LoVo (cell line): ENCODE data around the gene TUBE1.
"Not testable (repeated sequence)": the region's sequence is repeated elsewhere in the genome, so short reads cannot be mapped to it uniquely, and the experiment has no call there.

Source experiments
- DNase-seq: peaks from one replicate; pipeline ENCODE4 v3.0.0-alpha.2; 2016; ENCODE audit warnings: low spot score

TUBE1 gene

DNA sequence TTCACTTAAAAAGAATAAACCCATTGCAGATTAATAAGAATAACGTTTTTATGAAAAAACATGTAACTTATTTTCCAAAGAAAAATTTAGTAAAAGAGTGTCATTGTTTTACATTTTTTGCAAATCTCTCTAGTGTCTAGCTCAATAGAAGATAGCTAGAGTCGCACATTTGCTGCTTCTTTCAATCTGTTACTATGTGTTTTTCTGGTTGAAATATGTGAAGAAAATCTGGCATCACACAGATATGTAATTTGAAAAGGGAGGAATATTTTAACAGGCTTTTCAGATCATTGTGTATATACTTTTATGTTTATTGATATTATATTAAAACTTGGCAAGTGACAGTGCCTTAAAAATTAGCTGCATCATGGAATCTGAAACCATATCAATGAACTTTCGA is 24.3 kb downstream of the TUBE1 start:
- DNase-seq = no peak

DNA sequence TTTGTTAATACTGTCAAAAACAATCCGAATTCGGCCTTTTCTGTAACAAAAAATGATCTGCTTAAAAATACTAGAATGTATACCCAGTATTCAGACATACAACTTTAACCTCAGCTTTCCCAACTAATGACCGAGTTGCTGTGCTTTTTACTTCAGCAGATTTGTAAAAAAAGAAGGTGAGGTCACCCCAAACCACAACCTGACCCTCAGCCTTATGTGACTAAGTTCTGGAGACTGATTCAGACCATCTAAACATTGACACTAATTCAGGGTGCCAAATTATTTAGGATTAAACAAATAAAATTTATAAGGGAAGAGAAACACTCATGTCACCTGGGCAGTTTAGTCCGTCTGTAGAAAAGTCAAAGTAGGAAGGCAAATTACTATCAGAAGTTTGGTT is 25.7 kb downstream of the TUBE1 start:
- no peak for DNase-seq

DNA sequence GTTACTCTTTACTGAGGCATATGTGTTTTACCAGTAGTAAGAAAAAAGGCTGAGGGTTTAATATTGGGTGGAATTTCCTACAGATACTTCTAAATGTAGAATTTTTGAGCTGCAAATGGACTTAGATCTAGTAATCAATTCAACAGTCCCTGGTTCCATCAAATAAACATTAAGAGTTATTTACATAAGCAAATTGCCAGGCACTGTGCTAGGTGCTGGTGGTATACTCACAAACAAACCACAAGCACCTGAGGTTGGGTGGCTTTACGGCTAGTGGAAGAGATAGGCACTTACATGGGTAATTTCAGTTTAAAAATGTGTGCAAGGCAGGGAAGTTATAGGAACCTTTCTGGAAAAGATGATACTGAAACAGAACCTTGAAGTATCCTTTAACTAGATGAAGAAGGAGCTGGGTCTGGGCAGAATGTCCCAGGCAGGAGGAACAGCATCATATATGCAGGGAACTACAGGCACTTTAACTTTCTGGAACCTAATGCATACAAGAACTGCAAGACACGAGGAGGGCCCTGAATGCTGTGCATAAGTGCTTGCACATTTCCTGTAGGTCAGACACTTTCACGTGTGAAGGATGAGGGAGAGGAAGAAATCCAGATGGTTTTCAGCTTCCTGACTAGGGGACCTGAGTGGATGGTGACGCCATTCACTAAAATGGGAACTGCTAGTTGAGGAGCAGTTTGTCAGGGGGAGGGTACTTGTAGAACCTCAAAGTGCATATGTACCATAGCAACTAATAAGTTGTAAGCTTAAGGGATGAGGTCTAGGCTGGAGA is 28.8 kb downstream of the TUBE1 start:
- no peak for DNase-seq

DNA sequence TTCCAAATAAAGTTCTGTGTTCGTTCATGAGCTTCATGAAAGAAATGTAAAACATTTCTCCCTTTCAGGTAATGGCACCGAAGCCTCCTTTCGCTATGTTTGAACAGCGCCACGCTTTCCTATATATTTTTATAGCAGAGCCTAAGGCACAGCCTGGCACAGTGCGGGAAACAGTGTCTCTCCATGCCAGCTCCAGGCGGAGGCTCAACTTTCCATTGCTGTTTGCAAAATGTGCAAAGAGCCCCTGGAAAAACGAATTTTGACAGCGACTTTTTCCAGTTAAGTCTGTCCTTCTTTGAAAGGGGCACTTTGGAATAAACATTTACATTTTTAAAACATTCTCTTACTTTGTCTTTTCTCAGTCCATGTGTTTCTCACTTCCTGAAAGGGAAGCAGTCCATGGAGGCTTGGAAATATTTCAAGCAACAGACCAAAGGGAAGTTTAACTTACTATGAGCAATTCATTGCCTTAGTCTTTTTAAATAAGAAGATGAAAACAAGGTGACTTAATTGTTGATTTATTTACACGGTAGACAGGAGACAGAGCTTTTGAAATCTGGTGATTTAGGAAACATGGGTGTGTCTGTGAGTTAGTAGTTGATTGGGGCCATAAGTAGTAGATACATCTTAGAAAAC is 32.6 kb downstream of the TUBE1 start:
- no peak for DNase-seq

DNA sequence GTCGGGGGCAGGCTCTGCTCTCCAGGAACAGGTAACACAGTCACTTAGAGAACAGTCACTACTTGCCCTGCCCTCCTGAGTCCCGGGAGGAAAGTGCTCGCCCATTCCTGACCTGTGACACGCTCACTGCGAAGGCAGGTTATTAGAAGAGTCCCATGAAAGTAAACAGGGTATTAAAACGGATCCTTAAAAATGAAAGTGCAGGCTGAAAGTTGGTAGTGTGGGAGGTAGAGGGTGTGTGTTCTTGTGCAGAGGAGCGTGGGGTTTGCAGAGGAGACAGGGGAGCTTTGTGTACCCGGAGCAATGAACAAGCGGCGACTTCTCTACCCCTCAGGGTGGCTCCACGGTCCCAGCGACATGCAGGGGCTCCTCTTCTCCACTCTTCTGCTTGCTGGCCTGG is 33.3 kb downstream of the TUBE1 start, which contains the start of gene CCN6:
Gene CCN6 (plus strand): TSS at position 104 of the 400 bp plus-strand sequence. CDS start 254 bp downstream, at position 358.
- no peak for DNase-seq

DNA sequence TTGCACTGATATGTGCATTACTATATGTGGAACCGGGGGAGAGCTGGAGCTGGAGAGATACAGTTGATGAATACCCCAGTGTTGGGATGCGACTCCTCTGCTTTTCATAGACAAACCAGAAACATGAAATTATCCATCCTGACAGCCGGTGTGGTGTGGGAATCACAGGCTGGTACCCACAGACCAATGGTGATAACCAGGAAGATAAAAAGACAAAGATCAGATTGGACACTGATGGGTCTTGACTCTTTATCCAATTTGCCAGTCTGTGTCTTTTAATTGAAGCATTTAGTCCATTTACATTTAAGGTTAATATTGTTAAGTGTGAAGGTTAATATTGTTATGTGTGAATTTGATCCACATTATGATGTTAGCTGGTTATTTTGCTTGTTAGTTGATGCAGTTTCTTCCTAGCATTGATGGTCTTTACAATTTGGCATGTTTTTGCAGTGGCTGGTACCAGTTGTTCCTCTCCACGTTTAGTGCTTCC is 36.0 kb downstream of the TUBE1 start:
- DNase-seq = not testable (repeated sequence)

DNA sequence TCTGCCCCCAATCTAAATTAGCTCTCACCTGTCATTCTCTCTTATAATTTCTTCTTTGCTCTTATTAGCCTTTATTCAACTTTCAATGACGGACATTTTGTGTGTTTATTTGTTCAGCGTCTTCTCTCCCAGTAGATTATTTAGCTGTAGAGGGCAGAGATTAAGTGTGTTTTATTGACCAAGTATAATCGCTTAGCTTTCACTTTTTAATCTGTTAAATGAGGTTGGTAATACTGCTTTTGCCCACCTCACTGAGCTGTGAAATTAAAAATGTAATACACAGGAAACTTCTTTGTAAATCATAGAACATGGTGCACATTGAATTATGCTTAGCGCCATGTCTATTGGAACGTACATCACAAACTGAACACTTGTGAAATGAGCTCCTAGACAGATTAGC is 36.9 kb downstream of the TUBE1 start:
- DNase-seq = no peak

DNA sequence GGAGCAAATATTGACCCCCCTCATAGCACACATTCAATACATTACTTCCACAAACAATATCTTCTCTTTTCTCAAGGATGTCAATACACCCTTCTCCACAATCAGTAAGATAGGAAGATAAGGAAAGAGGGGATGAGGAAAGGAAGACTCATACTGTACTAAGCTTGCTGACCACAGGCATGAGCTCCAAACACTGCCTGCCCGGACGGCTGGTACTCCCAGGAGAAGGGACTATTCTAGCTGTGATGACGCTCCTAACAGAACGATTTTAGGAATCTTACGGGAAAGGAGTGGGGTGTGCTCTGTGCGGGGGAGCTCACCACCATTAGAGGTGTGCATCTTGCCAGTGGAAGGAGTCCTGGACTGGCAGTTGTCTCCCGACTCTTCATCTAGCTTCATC is 37.3 kb downstream of the TUBE1 start:
- DNase-seq = no peak

DNA sequence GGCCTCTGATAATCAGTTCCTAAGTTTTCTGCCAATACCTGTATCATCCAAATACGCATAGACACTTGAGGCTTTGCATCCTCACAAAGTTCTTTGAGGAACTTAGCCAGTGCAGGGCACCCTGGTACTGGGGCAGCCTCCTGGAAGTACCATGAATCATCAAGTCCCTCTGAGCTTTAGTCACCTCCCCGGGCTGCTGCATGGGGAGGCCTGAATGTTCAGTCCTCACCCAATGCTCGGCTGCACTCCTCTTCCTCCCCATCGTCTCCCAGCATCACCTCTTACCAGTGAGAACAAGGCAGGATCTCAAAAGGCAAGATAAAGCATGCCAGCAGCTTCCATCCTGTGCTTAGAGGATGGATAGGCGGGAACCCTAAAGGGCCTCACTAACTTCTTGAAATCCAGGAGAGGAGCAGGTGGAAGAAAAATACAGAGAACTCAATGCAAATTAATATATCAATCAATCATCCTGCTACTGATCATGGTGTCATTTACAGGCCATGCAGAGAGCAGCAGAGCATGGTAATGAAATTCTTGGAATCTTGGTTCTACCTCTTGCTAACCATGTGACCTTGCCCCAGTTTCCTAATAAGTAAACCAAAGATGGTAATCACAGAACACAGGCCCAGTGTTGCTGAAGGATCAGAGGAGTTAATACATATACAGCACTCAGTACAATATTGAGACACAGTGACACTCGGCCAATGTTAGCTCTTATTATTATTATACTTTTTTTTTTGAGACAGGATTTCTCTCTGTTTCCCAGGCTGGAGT is 38.1 kb downstream of the TUBE1 start:
- DNase-seq = no peak

DNA sequence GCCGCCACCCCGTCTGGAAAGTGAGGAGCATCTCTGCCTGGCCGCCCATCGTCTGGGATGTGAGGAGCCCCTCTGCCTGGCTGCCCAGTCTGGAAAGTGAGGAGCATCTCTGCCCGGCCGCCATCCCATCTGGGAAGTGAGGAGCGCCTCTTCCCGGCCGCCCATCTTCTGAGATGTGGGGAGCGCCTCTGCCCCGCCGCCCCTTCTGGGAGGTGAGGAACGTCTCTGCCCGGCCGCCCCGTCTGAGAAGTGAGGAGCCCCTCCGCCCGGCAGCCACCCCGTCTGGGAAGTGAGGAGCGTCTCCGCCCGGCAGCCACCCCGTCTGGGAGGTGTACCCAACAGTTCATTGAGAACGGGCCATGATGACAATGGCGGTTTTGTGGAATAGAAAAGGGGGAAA is 39.8 kb downstream of the TUBE1 start:
- not testable (repeated sequence) for DNase-seq

DNA sequence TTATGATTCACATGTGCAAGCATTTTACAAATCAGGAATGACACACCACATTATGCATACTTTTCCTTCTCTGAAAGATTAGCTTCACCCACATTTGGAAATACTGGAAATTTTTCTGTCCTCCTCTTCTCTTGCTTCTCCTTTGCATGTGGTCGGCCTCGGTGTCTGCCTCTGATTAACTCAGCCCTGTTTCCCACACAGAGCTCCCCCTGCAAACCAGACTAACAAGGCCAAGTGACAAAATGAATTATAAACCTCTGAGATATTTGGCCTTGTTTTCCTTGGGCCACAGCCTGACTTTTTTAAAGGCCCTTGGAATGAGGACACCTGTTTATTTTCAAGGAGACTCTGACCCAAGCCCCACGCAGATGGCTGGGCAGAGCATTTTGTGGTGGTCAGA is 42.4 kb downstream of the TUBE1 start:
- DNase-seq = no peak

DNA sequence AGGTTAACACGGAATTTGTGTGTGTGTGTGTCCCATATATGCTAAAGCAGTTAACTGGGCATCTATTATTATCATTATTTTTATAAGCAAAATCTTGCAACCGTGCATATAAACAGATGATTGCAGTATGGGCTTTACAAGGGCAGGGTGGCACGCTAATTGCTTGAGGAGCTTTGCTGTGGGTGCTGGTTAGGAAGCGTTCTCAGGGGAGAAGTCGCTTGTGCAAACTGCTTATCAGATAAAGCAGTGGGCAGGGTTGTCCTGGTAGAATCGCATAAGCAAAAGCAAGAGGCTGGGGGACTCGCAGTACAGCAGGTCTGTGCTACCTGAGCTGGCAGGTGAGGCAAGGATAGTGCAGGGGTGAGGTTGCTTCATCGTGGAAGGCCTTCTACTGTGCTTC is 43.1 kb downstream of the TUBE1 start:
- DNase-seq = no peak

DNA sequence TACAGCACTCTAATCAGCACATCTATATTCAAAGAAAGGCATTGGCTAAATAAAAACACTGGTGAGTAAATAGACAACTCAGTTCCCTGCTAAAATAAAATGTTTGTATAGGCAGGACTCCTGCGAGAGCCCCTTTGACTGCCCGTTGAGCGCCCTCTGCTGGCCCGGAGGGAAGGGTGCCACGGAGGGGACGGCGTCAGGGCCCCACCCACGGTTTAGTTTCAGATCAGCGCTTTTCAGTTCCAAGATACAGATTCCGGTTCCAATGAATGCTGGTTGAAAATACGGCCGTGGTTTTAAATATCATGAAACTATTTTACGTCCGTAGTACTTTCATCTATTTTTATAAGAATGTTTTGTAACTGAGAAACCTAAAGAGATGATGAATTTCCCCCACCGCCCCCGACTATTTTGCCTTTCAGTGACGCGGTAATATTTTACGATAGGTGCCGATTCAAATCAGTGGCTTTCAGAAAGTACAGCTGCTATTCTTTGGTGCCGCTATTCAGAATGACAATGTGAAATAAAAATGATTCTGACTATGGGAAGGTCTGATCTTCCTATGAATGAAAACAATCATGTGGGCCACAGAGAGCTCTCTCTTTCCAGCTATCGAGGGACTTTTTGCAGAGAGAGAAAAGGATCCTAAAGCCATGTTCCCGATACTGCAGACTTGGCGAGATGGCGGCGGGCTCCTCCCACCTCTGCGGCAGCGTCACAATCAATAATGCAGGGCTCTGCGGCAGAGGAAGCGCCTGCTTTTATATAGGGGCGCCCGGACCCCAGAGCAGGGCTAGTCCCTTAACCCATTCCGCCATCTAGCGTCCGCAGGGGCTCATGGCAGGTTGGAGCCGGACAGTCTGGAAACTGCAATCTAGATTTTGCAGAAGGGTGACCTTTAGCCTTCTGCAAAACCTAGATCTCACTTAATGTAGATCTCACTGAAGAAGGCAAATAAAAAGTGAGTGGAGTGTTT is 44.0 kb downstream of the TUBE1 start:
- DNase-seq = peak; percentile 90

DNA sequence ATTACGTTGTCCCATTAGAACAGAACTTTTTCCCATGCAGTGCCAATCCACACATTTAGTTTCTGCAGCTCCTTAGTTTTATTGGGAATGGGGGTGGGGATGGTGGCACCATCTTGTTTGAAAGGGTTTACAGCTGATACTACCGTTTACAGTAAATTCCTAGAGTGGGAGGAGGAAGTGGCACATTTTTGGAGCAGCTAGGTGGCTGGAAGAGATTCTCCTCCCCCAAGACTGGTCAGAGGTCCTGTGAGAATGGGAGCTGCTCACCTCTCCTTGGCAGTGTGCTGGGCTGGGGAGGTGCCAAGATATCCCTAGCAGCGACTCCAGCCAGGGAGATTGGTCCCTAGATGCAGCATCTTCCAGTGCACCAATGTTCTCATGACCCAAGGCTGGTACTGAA is 45.7 kb downstream of the TUBE1 start:
- no peak for DNase-seq

DNA sequence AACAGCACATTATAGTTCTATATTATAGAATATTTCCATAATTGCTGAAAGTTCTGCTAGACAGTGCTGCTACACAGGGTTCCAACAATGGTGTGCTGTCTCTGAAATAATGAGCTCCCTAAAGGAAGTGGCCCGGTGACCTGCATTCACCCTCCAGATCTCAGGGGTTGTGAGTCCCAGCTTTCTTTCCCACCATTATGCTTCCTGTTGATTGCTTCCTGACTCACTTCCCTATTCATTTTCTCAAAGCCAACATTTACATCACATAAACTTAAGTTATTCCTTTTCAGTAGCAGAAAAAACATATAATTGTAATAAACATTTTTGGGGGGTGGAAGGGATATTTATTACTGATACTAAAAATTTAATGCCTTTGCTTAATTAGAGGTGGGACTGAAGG is 46.3 kb downstream of the TUBE1 start:
- no peak for DNase-seq

DNA sequence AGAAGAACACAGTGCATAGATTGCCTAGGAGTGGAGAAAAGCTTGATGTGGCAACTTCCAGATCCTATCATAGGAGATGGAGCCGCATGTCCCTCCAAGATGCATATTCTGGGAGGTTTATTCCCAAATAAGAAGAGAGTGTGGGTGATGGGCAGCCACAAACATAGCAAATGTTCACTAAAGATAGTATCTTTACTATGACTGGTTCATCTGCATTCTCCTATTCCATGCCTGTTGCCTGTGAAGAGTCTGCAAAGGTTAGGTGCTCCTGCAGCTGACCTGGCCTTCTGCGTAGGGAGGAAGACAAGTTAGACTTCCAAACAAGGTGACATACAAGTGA is 47.9 kb downstream of the TUBE1 start:
- no peak for DNase-seq

DNA sequence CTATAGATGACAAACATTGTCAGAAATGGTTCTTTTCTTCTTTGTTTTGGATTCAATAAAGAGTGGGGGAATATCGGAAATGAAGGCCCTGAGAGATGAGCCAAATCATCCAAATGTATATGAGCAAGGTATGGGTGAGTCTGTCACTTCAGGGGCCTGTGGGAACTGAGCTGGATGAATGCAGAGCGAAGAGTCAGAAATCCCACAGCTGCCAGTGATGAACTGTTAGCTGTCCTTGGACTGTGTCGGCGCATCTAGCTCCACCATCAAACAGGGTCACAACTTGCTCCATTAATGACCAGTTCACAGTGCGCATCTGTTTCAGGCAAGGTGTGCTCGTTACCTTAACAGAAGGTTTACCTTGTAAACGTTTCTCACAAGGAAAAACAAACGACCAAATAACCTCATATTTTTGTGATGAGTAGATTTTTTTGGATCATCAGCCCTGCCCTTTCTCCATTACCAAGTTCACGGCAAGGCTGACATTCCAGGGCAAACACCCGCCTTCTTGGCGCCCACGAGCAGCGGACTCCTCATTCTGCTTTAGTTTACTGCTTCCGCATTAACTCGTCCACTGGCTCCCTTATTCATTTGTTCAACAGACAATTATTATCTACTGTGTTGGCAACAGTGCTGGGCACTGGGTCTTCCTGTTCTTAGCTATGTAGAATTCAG is 48.4 kb downstream of the TUBE1 start:
- no peak for DNase-seq

DNA sequence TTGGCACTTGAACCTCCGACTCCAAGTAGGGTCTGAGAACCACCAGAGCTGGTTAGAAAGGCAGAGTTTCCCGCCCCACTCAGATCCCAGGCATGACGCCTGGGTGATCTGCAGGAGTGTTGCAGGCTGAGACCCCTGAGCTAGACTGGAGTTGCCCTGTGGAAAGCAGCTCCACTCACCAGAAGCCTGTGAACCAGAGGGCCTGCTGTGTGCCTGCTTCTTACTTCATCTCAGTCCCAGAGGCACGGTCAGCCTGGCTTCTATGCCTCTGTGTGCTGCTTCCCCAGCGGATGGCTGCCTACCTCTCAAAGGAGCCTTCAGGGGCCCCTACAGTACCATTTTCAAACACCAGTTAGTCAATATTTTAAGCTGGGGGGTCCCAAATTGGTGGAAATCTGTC is 49.0 kb downstream of the TUBE1 start:
- no peak for DNase-seq

DNA sequence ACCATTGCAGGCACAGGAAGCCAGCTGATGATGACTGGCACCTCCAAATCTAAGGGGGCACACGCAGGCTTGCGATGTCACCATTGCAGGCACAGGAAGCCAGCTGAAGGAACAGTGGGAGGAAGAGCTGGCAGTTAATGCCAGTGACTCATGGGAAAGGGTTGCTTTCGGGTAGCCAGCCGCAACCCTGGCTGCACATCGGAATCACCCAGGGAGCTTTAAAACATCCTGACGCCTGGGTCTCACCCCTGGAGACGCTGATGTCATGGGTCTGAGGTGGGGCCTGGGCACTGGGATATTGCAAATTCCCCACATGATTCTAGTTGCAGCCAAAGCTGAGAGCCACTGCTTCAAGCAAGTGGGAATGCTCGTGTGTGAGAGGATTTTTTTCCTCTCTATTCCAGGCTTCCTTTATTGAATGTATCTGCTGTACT is 49.5 kb downstream of the TUBE1 start:
- peak; percentile 21 for DNase-seq

DNA sequence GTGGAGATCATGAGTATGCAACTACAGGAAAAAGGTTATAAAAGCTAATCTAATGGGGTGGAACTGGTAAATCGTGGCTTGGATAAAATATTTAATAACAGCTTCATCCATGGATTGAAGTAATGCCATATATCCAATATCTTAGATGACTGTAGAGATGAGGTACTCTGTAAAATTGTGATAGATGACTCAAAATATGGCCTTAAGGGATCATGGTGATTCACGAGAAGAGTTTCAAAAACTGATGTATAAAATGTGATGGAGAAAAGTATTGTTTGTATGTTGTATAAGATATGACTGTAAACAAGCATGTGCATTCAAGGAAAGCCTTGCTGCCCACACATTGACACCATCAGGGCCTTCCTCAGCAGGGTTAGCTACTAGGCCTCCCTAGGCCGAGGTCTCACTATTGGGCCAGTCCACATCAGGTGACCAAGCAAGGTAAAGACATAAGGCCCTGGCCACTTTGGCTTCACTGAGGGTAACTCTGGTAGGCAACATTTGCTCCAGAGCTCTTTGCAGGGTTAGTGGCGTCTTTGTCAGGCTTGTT is 51.1 kb downstream of the TUBE1 start:
- DNase-seq = no peak

DNA sequence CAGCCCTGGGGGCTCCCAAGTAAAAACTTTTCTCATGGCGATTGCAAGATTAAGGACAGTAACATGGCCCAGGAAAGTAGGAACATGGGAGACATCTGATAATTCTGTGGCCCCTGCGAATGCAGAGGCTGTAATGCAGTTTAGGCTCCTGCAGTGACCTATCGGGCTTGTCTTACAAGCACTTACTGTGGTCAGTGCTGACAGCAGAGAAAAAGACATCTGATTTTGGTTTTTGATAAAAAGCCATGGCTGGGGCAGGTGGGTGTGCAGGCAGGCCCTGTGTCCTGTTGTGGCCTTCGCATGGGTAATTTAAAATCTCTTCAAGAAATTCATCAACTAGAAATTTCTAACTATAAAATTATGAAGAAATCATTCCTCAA is 52.7 kb downstream of the TUBE1 start:
- DNase-seq = no peak
